ENCODE results near the gene C1RL.
"Not testable (repeated sequence)": the region's sequence is repeated elsewhere in the genome, so short reads cannot be mapped to it uniquely, and the experiment has no call there.

C1RL gene

DNA sequence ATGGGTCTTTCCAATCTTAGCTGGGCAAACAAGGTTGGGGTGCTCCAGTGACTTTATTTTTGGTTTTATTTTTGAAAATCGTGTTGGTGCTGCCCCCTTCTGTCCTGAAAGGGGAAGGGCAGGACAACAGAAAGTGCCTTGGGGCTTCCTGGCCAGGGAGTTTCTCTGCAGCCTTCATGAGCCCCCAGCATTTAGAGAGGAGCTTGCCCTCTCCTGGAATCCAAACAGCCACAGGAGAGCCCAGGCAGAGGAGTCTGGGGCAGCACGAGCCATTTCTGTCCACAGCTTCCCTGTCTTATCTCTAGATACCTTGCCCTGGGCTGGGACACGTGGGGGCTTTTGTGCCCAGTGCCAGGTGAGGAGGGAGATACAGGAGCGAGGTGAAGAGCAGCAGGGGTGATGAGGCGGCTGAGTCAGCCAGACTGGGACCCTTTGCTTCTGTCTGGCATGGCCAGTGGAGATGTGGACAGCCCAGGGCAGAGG is 4.4 kb upstream of the C1RL start:
- peak; percentile 71 for DNase-seq

DNA sequence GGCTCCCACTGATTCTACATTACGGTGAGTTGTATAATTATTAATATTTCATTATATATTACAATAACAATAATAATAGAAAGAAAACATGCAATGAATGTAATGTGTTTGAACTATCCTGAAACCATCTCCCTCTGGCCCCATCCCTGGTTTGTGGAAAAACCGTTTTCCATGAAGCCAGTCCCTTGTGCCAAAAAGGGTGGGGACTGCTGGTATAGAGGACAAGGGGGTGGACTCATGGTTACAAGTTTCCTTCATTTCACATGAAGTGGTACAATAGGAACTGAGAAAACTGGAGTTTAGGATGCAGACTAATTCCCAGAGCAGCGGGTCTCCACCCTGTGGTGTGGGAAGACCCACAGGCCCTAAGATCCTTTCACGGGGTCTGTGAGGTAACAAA is 3.0 kb upstream of the C1RL start:
- no peak for DNase-seq

DNA sequence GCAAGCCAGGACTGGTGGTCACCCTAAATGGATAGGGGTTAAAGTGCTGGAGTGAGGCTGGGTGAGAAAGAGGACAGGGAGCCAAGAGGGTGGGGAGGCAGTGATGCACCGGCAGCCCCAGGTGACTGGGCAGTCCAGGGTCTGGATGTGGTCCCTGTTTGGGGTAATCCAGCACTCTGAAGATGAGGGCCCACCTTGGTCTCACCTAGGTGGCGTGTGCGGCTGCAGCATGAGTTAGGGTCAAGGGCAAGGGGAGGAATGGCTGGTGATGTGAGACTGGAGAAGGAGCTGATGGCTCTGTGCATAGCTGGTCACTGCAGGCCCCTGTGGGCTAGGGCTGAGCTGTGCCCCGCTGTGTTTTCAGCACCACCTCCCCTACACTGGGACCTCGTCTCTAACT is 1.6 kb upstream of the C1RL start:
- no peak for DNase-seq

DNA sequence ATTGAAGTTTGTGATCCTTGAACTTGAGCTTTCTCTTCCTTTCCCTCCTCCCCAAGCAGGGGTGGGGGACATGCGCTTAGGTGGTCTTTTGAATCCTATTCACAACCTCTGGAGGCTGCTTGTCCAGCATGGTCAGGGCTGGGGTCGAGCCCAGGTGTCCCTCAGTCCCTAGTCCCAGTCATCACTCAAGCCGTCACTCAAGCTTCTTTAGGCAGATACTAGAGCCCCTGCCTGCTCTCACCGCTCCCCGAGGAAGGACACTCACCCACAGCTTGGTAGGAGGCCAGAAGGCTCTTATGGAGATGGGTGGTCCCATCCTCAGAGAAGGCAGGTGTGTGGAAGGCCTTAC is 532 bp upstream of the C1RL start:
- no peak for DNase-seq

DNA sequence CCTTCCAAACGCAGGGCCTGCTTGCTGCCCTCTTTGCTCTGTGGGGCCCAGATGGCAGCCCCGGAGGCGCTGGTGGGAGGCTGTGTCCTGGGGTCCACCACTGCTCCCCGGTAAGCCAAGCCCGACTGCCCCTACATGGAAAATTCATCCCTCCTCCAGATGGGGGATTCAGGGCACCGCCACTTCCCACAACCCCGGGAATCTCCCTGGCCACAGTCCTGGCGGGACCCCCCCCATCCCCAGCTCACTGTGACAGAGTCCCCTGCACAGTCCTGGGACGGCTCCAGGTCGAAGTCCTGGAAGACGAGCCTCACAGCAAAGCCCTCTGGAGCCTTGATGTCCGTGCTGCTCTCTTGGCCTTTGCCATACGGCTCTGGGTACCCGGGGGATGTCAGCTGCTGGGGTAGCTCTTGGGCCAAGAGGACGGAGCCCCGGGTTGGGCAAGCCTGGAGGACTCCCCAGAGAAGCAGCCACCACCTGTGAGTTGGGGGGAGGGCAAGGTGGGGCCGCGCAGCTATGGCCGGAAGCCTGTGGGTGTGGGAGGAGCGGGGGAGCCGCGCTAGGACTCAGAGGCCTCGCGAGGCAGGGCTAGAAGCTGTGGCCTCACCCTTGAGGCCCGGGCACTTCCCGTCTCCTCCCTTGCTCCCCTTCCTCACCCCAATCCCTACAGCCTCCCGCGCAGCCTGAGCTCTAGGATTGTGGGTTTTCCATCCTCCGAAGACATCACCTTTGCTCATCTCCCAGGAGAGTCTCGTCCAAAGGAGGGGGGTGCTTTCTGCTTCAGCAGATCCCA is 815 bp downstream of the C1RL start:
- peak; percentile 88 for DNase-seq

DNA sequence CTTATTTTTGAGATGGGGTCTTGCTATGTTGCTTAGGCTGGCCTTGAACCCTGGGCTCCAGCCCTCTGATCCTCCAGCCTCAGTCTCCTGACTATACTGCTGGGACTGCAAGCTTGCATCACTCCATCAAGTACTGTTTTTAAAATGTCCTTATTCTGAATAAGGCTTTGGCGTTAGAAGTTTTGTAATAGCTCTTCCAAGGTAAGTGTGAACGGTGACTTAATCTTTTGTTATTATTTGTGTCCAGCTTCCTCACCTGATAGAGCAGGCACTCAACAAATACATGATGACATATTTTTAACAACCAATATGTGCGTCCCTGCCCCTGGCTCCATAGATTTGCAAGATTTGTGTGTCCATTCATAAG is 1.4 kb downstream of the C1RL start:
- DNase-seq = no peak

DNA sequence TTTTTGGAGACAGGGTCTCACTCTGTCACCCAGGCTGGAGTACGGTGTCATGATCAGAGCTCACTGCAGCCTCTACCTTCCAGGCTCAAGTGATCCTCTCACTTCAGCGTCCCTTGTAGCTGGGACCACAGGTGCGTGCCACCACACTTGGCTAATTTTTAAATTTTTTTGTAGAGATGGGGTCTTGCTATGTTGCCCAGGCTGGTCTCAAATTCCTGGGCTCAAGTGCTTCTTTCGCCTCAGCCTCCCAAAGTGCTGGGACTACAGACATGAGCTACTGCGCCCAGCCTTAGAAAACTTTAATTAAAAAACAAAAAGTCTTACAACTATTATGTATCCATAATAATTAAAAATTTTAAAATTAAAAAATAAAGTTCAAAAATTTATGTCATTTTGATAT is 1.8 kb downstream of the C1RL start:
- not testable (repeated sequence) for DNase-seq

DNA sequence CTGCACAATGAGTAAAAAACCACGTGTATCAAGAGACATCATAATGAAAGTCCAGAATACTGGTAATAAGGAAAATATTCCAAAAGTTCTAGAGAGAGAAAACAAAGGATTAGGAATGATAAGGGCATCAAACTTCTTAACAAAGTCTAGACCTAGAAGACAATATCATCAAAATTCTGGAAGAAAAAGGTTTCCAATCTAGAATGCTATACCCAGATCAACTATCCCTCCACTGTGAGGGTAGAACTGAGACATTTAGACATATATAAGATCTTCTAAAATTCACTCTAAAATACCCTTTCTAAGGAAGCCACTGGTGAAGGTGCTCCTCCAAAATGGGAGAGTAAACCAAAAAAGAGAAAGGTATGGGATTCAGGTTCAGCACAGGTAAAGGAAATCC is 2.9 kb downstream of the C1RL start:
- DNase-seq = no peak

DNA sequence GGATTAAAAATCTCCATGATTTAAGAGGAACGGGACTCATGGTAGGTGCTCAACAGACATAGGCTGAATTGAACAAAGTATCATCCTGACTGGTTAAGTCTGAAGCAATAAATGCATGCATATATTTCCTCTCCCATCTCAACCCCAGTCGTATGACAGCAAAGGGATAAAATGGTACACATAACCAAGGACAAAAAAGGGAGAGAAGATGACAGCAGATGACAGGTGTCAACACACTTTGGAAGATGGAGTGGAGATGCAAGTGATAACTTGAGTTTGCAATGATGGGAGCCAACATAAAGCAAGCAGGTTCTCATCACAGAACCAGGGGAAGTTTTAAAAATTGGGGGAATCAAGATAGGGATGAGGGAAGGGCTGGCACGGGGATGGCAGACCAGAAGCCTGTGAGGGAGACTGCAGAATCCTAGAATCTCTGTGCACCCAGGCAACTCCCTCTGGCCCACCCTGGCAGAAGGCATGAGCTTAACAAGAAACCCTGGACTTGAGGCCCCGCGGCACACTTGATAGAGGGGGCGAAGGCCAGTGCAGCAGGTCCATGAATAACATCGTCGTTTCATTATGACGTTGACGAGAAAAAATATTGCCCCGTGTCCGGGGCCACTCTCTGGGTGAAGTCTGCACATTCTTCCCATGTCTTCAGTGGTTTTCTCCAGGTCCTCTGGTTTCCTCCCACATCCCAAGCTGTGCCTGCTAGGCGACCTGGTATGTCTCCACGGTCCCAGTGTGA is 5.0 kb downstream of the C1RL start:
- no peak for DNase-seq

DNA sequence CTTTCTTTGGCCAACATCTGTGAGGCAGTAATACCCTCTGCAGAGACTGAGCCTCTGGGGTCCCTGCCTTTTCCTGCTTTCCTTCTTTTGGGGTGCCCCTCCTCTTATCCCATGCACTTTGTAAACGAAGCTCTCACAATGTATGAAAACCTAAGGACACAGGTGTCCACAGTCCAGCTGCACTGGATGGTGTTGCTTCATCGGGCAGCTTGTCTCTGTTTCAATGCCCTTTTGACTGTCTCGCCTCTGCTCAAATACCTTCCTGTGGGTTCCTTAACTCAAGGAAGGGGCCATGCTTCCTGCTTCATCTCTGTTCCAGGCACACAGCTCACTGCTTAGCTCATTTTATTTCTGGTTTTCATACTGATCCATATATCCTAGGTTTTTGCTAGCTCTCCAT is 6.4 kb downstream of the C1RL start:
- no peak for DNase-seq

DNA sequence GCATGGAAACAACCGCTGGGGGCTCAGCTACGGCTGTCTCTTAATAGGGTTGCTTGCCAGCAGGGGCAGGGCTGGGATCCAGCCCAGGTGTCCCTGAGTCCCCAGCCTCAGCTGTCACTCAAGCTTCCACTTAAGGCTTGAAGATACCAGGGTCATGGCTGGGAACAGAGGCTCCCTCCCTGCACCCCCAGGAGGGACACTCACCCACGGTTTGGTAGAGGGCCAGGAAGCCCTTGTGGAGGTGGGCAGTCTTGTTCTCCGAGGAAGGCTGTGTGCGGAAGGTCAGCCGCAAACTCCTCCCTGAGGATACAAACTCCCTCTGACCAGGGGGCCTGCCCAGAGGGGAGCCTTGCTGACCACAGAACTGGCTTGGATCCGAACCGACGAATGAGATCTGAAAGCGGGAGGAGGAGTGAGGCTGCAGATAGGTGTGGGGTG is 7.3 kb downstream of the C1RL start:
- no peak for DNase-seq

DNA sequence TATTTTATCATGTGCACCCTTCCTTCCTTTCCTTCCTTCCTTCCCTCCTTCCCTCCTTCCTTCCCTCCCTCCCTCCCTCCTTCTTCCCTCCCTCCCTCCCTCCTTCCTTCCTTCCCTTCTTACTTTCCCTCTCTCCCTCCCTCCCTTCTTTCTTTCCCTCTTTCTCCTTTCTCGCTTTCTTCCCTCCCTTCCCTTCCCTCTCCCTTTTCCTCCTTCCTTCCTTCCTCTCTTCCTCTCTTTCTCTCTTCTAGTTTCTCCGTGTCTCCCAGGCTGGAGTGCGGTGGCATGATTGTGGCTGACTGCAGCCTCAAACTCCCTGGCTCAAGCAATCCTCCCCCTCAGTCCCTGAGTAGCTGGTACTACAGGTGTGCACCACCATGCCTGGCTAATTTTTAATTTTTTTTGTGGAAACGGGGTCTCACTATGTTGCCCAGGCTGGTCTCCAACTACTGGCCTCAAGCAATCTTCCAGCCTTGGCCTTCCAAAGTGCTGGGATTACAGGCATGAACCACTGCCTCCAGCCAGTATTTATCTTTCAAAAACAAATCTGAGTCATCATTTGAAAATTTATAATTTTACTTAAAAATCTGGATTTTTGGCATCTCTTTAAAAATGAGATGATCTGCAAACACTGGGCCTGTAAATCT is 7.8 kb downstream of the C1RL start:
- no peak for DNase-seq

DNA sequence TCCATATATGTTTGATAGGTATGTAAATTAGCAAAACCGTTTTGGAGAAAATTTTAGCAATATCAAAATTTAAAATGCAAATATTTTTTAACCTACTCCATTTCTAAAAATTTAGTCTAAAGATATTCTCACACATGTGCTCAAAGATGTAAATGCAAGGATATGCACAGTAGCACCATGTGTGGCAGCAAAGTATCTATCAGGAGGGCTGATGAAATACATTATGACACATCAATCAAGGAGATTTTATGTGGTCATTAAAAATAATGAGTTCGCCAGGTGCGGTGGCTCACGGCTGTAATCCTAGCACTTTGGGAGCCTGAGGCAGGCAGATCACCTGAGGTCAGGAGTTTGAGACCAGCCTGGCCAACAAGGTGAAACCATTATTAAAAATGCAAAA is 8.8 kb downstream of the C1RL start:
- no peak for DNase-seq

DNA sequence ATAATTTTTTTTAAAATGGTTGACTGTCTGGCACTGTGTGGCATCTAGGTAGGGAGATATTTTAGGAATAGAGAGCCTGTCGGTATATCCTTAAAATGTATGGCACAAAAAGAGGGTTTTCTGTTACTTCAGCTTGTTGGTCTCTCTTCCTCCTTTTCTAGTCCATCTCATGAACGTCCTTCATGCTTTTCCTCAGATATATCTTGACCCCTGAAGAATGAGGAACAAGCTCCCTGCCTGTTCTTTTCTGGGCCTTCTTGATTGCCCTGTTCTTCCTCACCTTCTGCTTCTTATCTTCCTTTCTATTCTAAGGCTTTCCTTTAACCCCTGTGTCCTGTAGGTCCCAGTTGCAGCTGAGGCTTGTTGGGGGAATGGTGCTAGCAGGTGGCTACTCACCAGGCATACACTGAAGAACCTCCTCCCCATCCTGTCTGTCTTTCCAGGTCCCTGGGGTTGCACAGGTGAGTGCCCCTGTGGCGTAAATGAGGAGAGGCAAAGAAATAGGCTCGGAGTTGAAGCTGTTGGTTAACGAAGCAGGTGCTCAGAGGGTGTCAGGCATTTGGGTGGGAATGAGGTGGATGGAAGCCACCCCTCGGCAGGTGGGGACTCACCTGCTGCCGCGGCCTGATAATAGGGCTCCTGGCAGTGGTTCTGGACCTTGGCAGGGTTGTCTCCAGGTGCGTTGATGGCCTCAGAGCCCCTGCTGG is 9.6 kb downstream of the C1RL start:
- DNase-seq = no peak

DNA sequence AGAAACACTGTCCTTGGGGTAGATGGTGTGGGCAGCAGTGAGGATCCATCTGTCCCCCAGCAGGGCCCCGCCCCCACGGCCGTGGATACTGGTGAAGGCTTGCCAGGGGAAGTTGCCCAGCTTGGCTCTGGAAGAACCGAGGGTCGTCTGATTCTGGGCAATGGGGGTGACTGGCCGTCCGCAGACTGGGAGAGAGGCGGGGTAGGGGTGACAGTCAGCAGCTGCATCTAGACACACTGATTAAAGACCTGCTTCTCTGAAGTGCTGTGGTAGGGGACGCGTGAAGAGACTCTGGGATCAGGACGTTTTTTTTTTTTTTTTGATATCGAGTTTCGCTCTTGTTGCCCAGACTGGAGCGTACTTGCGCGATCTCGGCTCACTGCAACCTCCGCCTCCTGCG is 12.0 kb downstream of the C1RL start:
- DNase-seq = no peak

DNA sequence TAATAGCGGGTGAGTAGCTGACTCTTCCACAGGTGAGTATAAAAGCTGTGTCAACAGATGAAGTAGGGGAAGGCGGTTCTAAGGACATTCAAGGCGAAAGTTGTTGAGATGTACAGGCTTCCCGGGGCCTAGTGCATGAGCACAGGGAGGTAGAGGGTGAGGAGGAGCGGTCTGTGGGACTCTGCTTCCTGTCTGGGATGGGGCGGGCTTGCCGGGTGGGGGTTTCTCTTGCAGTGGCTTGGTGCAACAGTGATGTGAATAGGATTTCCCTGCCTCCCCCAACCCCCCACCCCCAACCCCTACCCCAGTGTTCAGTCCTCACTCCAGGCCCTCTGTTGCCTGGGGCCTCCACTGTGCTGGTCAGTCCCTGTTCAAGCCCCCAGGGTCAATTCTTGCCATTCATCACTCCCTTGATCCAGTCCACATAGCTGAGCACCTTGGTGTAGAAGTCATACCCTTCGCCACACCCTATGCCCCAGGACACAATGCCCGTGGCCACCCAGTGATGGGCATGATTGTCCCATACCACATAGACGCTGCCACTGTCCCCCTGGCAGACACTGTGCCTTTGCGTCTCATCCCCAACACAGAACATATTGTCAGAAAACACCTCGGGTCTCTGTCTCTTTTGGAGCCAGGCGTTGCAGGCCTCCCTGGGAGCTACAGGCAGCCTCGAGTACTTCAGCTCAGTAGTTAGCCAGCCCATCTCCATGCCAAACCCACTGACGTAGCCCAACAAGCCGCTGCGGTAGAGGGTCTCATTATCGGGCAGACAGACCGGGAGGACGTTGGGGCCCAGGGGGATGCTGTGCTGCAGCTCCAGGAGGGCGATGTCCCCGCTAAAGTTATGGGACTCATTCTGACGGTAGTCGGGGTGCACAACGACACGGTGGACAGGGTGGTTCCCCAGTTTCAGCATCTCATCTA is 12.7 kb downstream of the C1RL start:
- no peak for DNase-seq

DNA sequence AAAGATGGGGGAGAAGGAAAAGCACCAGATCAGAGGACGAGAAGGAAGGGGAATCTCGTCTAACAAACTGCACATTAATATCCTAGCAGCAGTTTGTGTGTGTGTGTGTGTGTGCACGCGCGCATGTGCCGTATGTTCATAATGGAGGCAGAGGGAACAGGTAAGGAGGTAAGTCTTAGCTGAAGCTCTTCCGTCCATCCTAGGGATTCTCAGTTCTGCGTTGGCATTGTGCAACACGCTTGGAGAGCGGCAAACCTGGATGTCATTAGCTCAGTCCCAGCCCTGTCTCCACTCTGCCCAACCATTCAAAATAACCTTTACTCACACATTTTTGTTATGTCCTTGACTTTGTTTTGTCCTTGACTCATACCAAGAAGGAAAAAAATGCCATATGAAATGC is 15.1 kb downstream of the C1RL start:
- no peak for DNase-seq

DNA sequence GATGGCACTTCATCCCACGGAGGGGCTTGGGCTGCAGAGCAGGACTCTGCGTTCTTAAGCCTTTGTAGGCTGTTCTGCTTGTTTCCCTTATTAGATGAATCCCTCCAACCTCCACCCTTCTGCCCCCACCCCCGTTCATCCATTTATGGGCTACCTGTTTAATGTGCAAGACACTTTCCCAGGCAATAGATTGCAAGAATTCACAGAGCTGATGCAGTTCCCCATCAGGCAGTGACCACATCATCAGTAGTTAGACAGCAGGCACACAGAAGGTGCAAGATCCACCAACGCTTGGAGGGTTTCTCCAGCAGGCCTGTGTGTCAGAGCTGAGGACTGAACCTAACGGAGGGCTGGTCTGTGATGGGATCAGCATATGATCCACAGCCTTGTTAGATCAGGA is 15.5 kb downstream of the C1RL start:
- DNase-seq = no peak

DNA sequence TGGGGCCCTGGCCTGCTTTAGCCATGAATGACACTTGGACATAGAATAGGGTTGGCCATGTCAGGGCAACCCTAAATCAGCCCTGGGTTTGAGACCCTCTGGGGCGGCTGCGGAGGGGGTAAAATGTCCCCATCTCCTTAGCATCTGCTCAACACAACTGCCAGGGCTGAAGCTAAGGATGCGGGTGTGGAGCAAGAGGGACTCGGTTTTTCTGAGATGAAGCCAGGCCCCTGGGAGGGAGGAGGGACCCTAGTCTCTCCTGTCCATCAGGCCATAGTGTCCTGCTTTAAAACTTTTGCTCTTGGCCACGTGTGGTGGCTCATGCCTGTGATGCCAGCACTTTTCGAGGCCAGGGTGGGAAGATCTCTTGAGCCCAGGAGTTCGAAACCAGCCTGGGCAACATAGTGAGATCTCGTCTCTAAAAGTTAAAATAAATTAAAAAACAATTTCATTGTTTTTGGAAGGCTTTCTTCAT is 16.0 kb downstream of the C1RL start:
- no peak for DNase-seq

DNA sequence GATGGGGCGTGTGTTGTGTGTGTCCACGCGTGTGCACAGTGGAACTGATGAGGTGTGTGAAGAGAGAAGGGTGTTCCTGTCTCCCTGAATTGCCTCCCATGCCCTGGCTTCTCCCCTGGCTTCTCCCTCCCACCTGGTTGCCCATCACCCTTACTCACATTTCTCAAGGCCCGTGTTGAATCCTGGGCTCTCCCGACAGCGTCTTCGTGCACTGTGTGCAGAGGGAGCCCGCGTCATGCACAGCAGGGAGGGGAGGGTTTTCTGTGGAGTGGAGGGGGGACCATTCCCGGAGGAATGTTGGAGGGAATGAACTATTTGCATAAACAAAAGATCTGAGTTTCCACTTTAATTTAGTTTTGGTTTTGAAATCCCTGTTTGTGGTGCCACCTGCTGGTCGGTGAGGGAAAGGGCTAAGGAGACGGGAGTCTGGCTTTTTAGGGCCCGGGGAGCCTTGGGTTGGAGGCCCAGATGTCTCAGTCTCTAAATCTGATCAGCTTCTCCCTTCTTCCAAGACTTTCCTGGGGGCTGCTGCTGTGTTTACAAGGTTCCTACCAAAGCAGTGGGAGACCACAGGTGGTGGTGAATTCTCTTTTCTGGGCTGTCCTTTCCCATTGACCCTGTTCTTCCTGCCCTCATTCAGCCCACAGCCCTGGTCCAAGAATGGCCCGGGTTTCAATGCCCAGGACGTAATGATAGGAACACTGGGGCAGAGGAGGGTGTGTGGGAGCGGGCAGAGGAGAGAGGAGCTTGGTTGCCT is 16.6 kb downstream of the C1RL start, which contains the start of gene C1R:
TSS of gene C1R (minus strand) at position 217 of the 757 bp plus-strand sequence. CDS start at position 160, 57 bp downstream.
- peak; percentile 87 for DNase-seq

DNA sequence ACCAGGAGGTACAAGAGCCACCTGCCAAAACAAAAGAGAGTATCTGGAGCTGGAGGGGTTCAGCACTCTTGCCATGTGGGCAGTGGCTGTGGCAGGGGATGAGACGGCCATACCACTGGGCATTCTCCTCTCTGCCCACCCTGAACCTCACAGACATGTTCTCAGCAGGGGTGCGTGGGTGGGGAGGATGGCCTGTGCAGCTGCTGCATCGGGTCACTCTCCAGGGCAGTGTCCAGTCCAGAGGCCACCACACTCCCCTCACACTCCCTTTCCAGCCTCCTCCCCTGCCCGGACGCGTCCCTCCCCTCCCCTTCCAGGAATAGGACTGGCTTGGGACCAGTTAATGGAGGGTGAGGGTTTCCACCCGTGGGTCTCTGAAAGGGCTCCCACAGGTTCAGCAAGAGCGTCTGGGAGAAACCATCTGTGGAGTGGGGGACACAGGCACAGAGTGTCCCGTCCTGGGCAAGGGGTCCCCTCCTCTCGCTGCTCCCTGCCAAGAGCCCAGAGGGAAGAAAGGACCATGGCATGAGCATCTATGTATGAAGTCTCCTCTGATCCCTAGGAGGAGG is 17.3 kb downstream of the C1RL start:
- DNase-seq = no peak

Measured in activated CD8-positive, alpha-beta memory T cell treated with anti-CD3 and anti-CD28 coated beads for 24 hours (primary cell).